ENCODE measurements around the gene BCAT1.

BCAT1 gene

DNA sequence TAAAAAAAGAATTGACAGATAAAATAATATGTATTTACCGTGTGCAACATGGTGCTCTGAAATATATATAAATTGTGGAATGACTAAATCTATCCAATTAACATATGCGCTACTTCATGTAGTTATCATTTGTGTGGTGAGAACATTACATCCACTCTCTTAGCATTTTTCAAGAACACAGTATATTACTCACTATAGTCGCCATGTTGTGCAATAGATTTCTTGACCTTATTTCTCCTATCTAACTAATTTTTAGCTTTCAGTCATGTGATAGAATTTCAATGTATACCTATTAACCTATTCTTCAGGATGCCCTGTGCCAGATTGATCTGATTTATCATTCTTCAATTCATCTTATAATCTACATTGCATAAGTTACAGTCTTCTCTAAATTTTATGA is 178.6 kb downstream of the BCAT1 start:
- TF ChIP-seq, protein P1, sequence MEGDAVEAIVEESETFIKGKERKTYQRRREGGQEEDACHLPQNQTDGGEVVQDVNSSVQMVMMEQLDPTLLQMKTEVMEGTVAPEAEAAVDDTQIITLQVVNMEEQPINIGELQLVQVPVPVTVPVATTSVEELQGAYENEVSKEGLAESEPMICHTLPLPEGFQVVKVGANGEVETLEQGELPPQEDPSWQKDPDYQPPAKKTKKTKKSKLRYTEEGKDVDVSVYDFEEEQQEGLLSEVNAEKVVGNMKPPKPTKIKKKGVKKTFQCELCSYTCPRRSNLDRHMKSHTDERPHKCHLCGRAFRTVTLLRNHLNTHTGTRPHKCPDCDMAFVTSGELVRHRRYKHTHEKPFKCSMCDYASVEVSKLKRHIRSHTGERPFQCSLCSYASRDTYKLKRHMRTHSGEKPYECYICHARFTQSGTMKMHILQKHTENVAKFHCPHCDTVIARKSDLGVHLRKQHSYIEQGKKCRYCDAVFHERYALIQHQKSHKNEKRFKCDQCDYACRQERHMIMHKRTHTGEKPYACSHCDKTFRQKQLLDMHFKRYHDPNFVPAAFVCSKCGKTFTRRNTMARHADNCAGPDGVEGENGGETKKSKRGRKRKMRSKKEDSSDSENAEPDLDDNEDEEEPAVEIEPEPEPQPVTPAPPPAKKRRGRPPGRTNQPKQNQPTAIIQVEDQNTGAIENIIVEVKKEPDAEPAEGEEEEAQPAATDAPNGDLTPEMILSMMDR (IDR thresholded peaks at IDR 0.05; ENCODE audit: poor library complexity, severe bottlenecking), result no peak
- no peaks in the 10 kb centered on the region for H3K36me3 ChIP-seq (ENCODE audit: low read depth)
- H3K4me3 ChIP-seq (ENCODE audit: severe bottlenecking), result no peak overlapping the region
- no peaks in the 10 kb centered on the region for H3K4me1 ChIP-seq (ENCODE audit: insufficient read depth, poor library complexity, severe bottlenecking)
- no peaks in the 10 kb centered on the region for H3K27me3 ChIP-seq (ENCODE audit: insufficient read depth, poor library complexity, severe bottlenecking)
- no peak overlapping the region for H3K27ac ChIP-seq (ENCODE audit: poor library complexity, severe bottlenecking)
- ATAC-seq (ENCODE audit: low read depth) (no peak), DNase-seq (ENCODE audit: low spot score) (no peak)
- H3K9me3 ChIP-seq (ENCODE audit: severe bottlenecking), result no peaks in the 10 kb centered on the region

DNA sequence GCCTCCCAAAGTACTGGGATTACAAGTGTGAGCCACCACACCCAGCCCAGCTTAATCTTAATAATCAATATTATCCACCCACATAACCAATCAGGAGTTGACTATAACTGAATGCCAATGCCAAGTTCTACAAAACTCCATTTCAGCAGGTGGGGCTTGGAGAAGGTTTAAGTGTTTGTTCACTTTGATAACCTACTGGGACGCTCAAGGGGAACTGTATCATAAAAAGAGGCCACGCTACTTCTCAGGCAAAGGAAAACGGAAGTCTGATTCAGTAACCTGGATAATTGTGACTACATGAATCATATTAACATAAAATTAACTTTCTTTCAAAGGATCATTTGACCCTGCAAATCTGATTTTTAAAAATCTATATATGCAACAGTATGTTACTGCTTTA is 179.2 kb downstream of the BCAT1 start:
- Histone ChIP-seq H3K27me3 (ENCODE audit: insufficient read depth, poor library complexity, severe bottlenecking) (no peaks in the 10 kb centered on the region), H3K4me3 (ENCODE audit: severe bottlenecking) (no peak overlapping the region), H3K4me1 (ENCODE audit: insufficient read depth, poor library complexity, severe bottlenecking) (no peaks in the 10 kb centered on the region), H3K36me3 (ENCODE audit: low read depth) (no peaks in the 10 kb centered on the region), H3K27ac (ENCODE audit: poor library complexity, severe bottlenecking) (no peak overlapping the region), H3K9me3 (ENCODE audit: severe bottlenecking) (no peaks in the 10 kb centered on the region)
- ATAC-seq (ENCODE audit: low read depth) (no peak), DNase-seq (ENCODE audit: low spot score) (no peak)
- TF ChIP-seq, protein P1 (IDR thresholded peaks at IDR 0.05; ENCODE audit: poor library complexity, severe bottlenecking), result no peak

DNA sequence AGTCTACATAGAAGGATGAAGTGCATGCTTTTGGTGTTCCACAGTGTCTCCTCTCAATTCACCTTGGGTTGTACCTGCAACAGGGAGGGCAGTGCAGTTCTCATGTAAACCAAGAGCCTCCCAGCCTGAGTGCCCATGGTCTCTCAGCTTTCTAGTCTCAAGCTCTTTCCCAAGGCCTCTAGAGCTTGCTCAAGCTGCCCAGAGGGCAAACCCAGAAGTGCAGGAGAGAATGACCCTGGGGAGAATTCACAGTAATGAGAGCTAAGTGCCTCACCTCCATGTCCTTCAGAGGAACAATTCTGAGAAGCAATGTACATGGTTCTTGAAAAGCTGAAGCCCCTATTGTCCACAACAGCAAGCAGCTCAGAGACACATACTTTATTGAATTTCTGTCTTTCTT is 180.5 kb downstream of the BCAT1 start:
- ATAC-seq (ENCODE audit: low read depth) (no peak), DNase-seq (ENCODE audit: low spot score) (no peak)
- Histone ChIP-seq H3K36me3 (ENCODE audit: low read depth) (no peaks in the 10 kb centered on the region), H3K27ac (ENCODE audit: poor library complexity, severe bottlenecking) (no peak overlapping the region), H3K4me3 (ENCODE audit: severe bottlenecking) (no peak overlapping the region), H3K27me3 (ENCODE audit: insufficient read depth, poor library complexity, severe bottlenecking) (no peaks in the 10 kb centered on the region), H3K4me1 (ENCODE audit: insufficient read depth, poor library complexity, severe bottlenecking) (no peaks in the 10 kb centered on the region), H3K9me3 (ENCODE audit: severe bottlenecking) (no peaks in the 10 kb centered on the region)
- TF ChIP-seq, protein P1 (IDR thresholded peaks at IDR 0.05; ENCODE audit: poor library complexity, severe bottlenecking), result no peak

DNA sequence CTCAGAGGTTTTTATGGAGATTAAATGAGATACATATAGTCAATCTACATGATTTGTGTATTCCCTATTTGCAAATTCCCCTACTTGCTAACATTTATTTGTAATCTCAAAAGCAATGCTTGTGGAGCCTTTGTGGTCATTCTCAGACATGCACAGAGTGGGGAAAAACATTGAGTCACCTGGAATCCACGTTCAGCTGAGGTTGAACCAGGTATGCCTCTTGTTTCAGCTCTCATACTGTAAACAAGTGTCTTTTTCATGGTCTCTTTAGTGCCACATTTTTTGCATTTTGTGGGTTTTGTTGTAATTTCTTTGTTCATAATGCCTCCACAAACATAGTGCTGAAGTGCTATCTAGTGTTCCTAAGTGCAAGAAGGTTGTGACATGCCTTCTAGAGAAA is 181.9 kb downstream of the BCAT1 start:
- TF ChIP-seq, protein P1 (IDR thresholded peaks at IDR 0.05; ENCODE audit: poor library complexity, severe bottlenecking), result no peak

DNA sequence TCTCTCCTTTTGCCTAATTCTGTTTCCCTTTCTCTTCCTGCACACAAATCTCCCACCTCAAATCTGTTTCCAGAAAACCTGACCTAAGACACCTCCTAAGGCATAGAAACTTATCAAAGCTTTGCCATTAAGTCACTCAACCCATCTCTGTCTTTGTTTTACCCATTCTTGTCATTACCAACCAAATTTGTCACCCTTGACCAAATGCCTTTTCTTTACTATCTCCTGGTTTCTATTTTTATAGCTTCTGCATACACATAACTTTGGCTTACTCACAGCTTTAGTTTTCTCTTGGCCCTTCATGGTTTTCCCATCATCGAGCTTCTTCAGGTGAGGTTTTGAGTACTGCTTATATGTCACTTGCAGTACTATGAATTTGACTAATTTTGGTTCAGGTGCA is 184.2 kb downstream of the BCAT1 start:
- Histone ChIP-seq H3K27ac (ENCODE audit: poor library complexity, severe bottlenecking) (no peak overlapping the region), H3K4me1 (ENCODE audit: insufficient read depth, poor library complexity, severe bottlenecking) (no peaks in the 10 kb centered on the region), H3K9me3 (ENCODE audit: severe bottlenecking) (no peaks in the 10 kb centered on the region), H3K36me3 (ENCODE audit: low read depth) (no peaks in the 10 kb centered on the region), H3K27me3 (ENCODE audit: insufficient read depth, poor library complexity, severe bottlenecking) (no peaks in the 10 kb centered on the region), H3K4me3 (ENCODE audit: severe bottlenecking) (no peak overlapping the region)
- DNase-seq (ENCODE audit: low spot score) (no peak), ATAC-seq (ENCODE audit: low read depth) (no peak)
- TF ChIP-seq, protein P1 (IDR thresholded peaks at IDR 0.05; ENCODE audit: poor library complexity, severe bottlenecking), result no peak

More for the DNA sequence above, 181.9 kb downstream of the BCAT1 start:
- Histone ChIP-seq H3K4me3 (ENCODE audit: severe bottlenecking) (no peak overlapping the region), H3K27me3 (ENCODE audit: insufficient read depth, poor library complexity, severe bottlenecking) (no peaks in the 10 kb centered on the region), H3K4me1 (ENCODE audit: insufficient read depth, poor library complexity, severe bottlenecking) (no peaks in the 10 kb centered on the region), H3K9me3 (ENCODE audit: severe bottlenecking) (no peaks in the 10 kb centered on the region), H3K36me3 (ENCODE audit: low read depth) (no peaks in the 10 kb centered on the region), H3K27ac (ENCODE audit: poor library complexity, severe bottlenecking) (no peak overlapping the region)
- no peak for DNase-seq (ENCODE audit: low spot score)
- ATAC-seq (ENCODE audit: low read depth), result no peak

All from RWPE2 (cell line).